ENCODE measurements around the gene P2RY13. TPM values are rescaled to one million over a fixed set of nuclear protein-coding genes. Genes with fewer than 3 reads are reported as not detected.

P2RY13 gene
- total RNA-seq, 1 experiment from 2014 or later: not detected

GRCh38 chr3:151296226-151296625, 33.1 kb downstream of the P2RY13 start:
- Mint-ChIP-seq H3K9me3 (ENCODE audit: unreplicated experiment) (no peaks in the 10 kb centered on the region), H3K4me1 (ENCODE audit: insufficient read depth, unreplicated experiment) (peaks cover 5% of the 10 kb centered on the region), H3K27ac (ENCODE audit: low read depth, unreplicated experiment) (no peak overlapping the region), H3K4me3 (ENCODE audit: unreplicated experiment) (no peak overlapping the region), H3K36me3 (ENCODE audit: insufficient read depth, unreplicated experiment) (peaks cover 80% of the 10 kb centered on the region), H3K27me3 (ENCODE audit: insufficient read depth, unreplicated experiment) (no peaks in the 10 kb centered on the region)
- ChIA-PET POLR2A (interaction anchor here (1.0 to 2.1 kb wide), 3 partner anchors 10 to 24 kb away, joined by 3 to 5 read pairs (median 3); no protein-coding TSS in a partner anchor), CTCF (interaction anchor here (0.8 kb wide), 1 partner anchor 9 kb away, joined by 3 read pairs; no protein-coding TSS in a partner anchor)
- no TSS peak for BruUV-seq (replicated peaks)
- intact Hi-C loops (cut with micrococcal nuclease): no loop called here
- TF ChIP-seq, protein P1, sequence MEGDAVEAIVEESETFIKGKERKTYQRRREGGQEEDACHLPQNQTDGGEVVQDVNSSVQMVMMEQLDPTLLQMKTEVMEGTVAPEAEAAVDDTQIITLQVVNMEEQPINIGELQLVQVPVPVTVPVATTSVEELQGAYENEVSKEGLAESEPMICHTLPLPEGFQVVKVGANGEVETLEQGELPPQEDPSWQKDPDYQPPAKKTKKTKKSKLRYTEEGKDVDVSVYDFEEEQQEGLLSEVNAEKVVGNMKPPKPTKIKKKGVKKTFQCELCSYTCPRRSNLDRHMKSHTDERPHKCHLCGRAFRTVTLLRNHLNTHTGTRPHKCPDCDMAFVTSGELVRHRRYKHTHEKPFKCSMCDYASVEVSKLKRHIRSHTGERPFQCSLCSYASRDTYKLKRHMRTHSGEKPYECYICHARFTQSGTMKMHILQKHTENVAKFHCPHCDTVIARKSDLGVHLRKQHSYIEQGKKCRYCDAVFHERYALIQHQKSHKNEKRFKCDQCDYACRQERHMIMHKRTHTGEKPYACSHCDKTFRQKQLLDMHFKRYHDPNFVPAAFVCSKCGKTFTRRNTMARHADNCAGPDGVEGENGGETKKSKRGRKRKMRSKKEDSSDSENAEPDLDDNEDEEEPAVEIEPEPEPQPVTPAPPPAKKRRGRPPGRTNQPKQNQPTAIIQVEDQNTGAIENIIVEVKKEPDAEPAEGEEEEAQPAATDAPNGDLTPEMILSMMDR (IDR thresholded peaks at IDR 0.05; ENCODE audit: unreplicated experiment): no peak
- no peak for DNase-seq (ENCODE audit: unreplicated experiment)

GRCh38 chr3:151293127-151293526, 36.2 kb downstream of the P2RY13 start:
- CTCF ChIA-PET: interaction anchor here (0.6 to 3.7 kb wide), 9 partner anchors 8 to 175 kb away, joined by 3 to 26 read pairs (median 5); no protein-coding TSS in a partner anchor
- TF ChIP-seq, protein P1 (IDR thresholded peaks at IDR 0.05; ENCODE audit: unreplicated experiment): no peak
- Mint-ChIP-seq H3K9me3 (ENCODE audit: unreplicated experiment) (no peaks in the 10 kb centered on the region), H3K4me3 (ENCODE audit: unreplicated experiment) (no peak overlapping the region), H3K27ac (ENCODE audit: low read depth, unreplicated experiment) (no peak overlapping the region), H3K27me3 (ENCODE audit: insufficient read depth, unreplicated experiment) (no peaks in the 10 kb centered on the region), H3K4me1 (ENCODE audit: insufficient read depth, unreplicated experiment) (no peaks in the 10 kb centered on the region), H3K36me3 (ENCODE audit: insufficient read depth, unreplicated experiment) (peaks cover 57% of the 10 kb centered on the region)
- DNase-seq (ENCODE audit: unreplicated experiment): no peak
- intact Hi-C loops (cut with micrococcal nuclease): no loop called here
- POLR2A ChIA-PET: interaction anchor here (0.6 to 3.0 kb wide), 11 partner anchors 8 to 1745 kb away, joined by 3 to 23 read pairs (median 3); partner anchors contain the start of genes GPR87 and P2RY14
- BruUV-seq (replicated peaks): no TSS peak

DNA sequence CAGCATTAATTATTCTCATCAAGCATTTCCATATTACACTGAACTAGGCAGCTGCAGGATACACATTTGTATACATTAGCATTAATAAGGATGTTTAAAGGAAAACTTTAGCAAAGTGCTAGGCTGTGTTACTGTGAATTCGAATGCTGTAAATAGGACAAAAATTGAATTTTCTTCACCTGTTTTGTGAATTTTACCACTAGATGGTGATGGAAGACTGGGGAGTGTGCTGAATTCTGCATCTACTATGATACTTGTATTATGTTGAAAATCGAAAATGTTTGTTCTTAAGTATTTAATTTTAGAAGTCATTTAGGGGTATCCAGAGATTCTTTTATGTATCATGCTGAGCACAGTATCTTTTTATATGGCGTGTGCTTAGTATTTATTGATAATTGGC, 38.7 kb downstream of the P2RY13 start:
- DNase-seq (ENCODE audit: unreplicated experiment): peak; percentile 56
- ChIA-PET POLR2A (interaction anchor here (1.7 to 3.0 kb wide), 2 partner anchors 13 to 36 kb away, joined by 3 to 23 read pairs; no protein-coding TSS in a partner anchor), CTCF (interaction anchor here (1.2 to 3.7 kb wide), 4 partner anchors 16 to 123 kb away, joined by 3 to 26 read pairs (median 10); no protein-coding TSS in a partner anchor)
- intact Hi-C loops (cut with micrococcal nuclease): loop anchor here (1.0 to 2.0 kb wide), 6 partner anchors 37 to 628 kb away; no protein-coding TSS in a partner anchor
- H3K4me3 Mint-ChIP-seq (ENCODE audit: unreplicated experiment): no peak overlapping the region
- no peaks in the 10 kb centered on the region for H3K9me3 Mint-ChIP-seq (ENCODE audit: unreplicated experiment)
- TF ChIP-seq, protein P1 (IDR thresholded peaks at IDR 0.05; ENCODE audit: unreplicated experiment): peak; percentile 75
- no TSS peak for BruUV-seq (replicated peaks)
- peaks cover 39% of the 10 kb centered on the region for H3K36me3 Mint-ChIP-seq (ENCODE audit: insufficient read depth, unreplicated experiment)
- H3K4me1 Mint-ChIP-seq (ENCODE audit: insufficient read depth, unreplicated experiment): no peaks in the 10 kb centered on the region
- H3K27ac Mint-ChIP-seq (ENCODE audit: low read depth, unreplicated experiment): no peak overlapping the region
- H3K27me3 Mint-ChIP-seq (ENCODE audit: insufficient read depth, unreplicated experiment): no peaks in the 10 kb centered on the region

DNA sequence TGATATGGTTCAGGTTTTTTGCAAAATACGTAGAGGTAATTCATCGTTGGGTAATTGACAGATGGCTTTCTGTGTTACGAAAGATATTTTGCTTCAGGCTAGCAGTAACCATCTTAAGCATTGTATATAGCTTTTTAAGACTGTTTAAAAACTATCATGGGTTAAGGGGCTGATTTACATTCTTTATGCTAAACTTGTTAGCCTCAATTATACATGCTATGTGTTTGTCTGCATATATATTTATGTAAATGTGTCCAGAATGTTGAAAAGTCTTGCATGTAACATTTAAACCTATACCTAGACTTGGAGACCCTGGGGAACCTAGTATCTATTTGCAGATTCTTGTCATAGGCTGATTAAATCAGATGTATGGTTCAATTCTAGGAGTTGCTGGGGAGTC, 39.9 kb downstream of the P2RY13 start:
- TF ChIP-seq, protein P1 (IDR thresholded peaks at IDR 0.05; ENCODE audit: unreplicated experiment): no peak
- intact Hi-C loops (cut with micrococcal nuclease): no loop called here
- Mint-ChIP-seq H3K9me3 (ENCODE audit: unreplicated experiment) (no peaks in the 10 kb centered on the region), H3K4me1 (ENCODE audit: insufficient read depth, unreplicated experiment) (no peaks in the 10 kb centered on the region), H3K27ac (ENCODE audit: low read depth, unreplicated experiment) (no peak overlapping the region), H3K36me3 (ENCODE audit: insufficient read depth, unreplicated experiment) (peaks cover 26% of the 10 kb centered on the region), H3K27me3 (ENCODE audit: insufficient read depth, unreplicated experiment) (no peaks in the 10 kb centered on the region), H3K4me3 (ENCODE audit: unreplicated experiment) (no peak overlapping the region)
- POLR2A ChIA-PET: interaction anchor here (0.6 to 1.8 kb wide), 4 partner anchors 16 to 121 kb away, joined by 3 to 6 read pairs (median 4); no protein-coding TSS in a partner anchor
- no TSS peak for BruUV-seq (replicated peaks)
- CTCF ChIA-PET: interaction anchor here (0.5 to 6.4 kb wide), 8 partner anchors 27 to 605 kb away, joined by 3 to 67 read pairs (median 4); partner anchors contain the start of genes ERICH6 and GPR87
- DNase-seq (ENCODE audit: unreplicated experiment): no peak
